HEK293 (cell line): ENCODE data around the gene TTC4.

Experiments used
- CTCF ChIP-seq: fragments of 450-650 bp; formaldehyde crosslinking; IDR thresholded peaks from 2 replicates; pipeline ENCODE4 v1.5.1; 2016; ENCODE audit warnings: missing biosample characterization, missing genetic modification characterization
- GFI1B ChIP-seq: fragments of 450-650 bp; formaldehyde crosslinking; IDR thresholded peaks from 2 replicates; pipeline ENCODE4 v1.5.1; 2016; ENCODE audit warnings: missing biosample characterization, missing genetic modification characterization
- KLF16 ChIP-seq: fragments of 450-650 bp; formaldehyde crosslinking; IDR thresholded peaks from 2 replicates; pipeline ENCODE4 v1.5.1; 2017; ENCODE audit warnings: missing biosample characterization, missing genetic modification characterization
- YY1 ChIP-seq: fragments of 450-650 bp; formaldehyde crosslinking; IDR thresholded peaks from 2 replicates; pipeline ENCODE4 v1.5.1; 2018; ENCODE audit warnings: missing biosample characterization, missing genetic modification characterization
- ZBTB44 ChIP-seq: fragments of 450-650 bp; IDR thresholded peaks from 2 replicates; pipeline ENCODE4 v1.5.1; 2018; ENCODE audit warnings: missing biosample characterization, mild to moderate bottlenecking, missing genetic modification characterization
- ZNF341 ChIP-seq: fragments of 450-650 bp; formaldehyde crosslinking; IDR thresholded peaks from 2 replicates; pipeline ENCODE4; 2016; ENCODE audit warnings: low read depth, missing biosample characterization, missing genetic modification characterization
- ZNF398 ChIP-seq: fragments of 450-650 bp; formaldehyde crosslinking; IDR thresholded peaks from 2 replicates; pipeline ENCODE4 v1.5.1; 2017; ENCODE audit warnings: missing biosample characterization, missing genetic modification characterization

- no peak for TF ChIP-seq CTCF (tag by site-specific recombination)
- no peak for TF ChIP-seq ZNF398 (tag by site-specific recombination)
- TF ChIP-seq KLF16 (tag by site-specific recombination): no peak
- TF ChIP-seq ZBTB44: no peak
- no peak for TF ChIP-seq GFI1B
- TF ChIP-seq YY1 (tag by site-specific recombination): no peak
- no peak for TF ChIP-seq ZNF341 (tag by site-specific recombination)
Observed at GRCh38 chr1:54695221-54695620, 20.4 kb upstream of the TTC4 start.
